Neural cell (in vitro differentiated cells): ENCODE measurements around the gene ADAMTS10. TPM values are rescaled to one million over a fixed set of nuclear protein-coding genes. Genes with fewer than 3 reads are reported as not detected.
"Not testable (repeated sequence)": the region's sequence is repeated elsewhere in the genome, so short reads cannot be mapped to it uniquely, and the experiment has no call there.

Source experiments
- H2AFZ ChIP-seq: fragments of 200-600, 300-800 bp; sonication (generic), shearing (Covaris generic); 2 replicates; pipeline ENCODE4 v1.6.0; 2014; ENCODE audit warnings: low read depth, mild to moderate bottlenecking, antibody characterized with exemption, low read length, moderate library complexity
- H3F3A ChIP-seq: fragments of 200-600 bp; shearing (Covaris generic); 2 replicates; pipeline ENCODE4 v1.6.1; 2016; ENCODE audit warnings: mild to moderate bottlenecking, moderate library complexity, mixed read lengths, antibody characterized with exemption, low read length; ENCODE audit not compliant: insufficient read depth, poor library complexity, severe bottlenecking
- H3K27ac ChIP-seq: fragments of 200-600, 300-800 bp; sonication (generic), shearing (Covaris generic); 2 replicates; pipeline ENCODE4 v1.5.1; 2014; ENCODE audit warnings: mild to moderate bottlenecking, low read length, moderate library complexity
- H3K27me3 ChIP-seq: fragments of 300-800, 200-600 bp; sonication (generic), shearing (Covaris generic); 2 replicates; pipeline ENCODE4 v1.6.0; 2014; ENCODE audit warnings: mild to moderate bottlenecking, low read depth, low read length, moderate library complexity; ENCODE audit not compliant: insufficient read depth
- H3K36me3 ChIP-seq: fragments of 300-800, 200-600 bp; sonication (generic), shearing (Covaris generic); 2 replicates; pipeline ENCODE4 v1.5.1; 2014; ENCODE audit warnings: mild to moderate bottlenecking, antibody characterized with exemption, low read length, moderate library complexity; ENCODE audit not compliant: insufficient read depth
- H3K4me2 ChIP-seq: fragments of 300-800, 200-600 bp; sonication (generic), shearing (Covaris generic); 2 replicates; pipeline ENCODE4 v1.6.0; 2014; ENCODE audit warnings: mild to moderate bottlenecking, low read length
- H3K4me3 ChIP-seq: fragments of 300-800, 200-600 bp; sonication (generic), shearing (Covaris generic); 2 replicates; pipeline ENCODE4 v1.5.1; 2014; ENCODE audit warnings: mild to moderate bottlenecking, low read length, moderate library complexity
- H3K79me2 ChIP-seq: fragments of 200-600 bp; shearing (Covaris generic); replicated peaks from 2 replicates; pipeline ENCODE4 v1.6.0; 2014; ENCODE audit warnings: mild to moderate bottlenecking, low read length, moderate library complexity; ENCODE audit not compliant: insufficient read depth
- H3K9ac ChIP-seq: fragments of 300-800, 200-600 bp; sonication (generic), shearing (Covaris generic); 2 replicates; pipeline ENCODE4 v1.6.1; 2016; ENCODE audit warnings: mild to moderate bottlenecking, low read length, mixed read lengths
- H3K9me2 ChIP-seq: fragments of 200-600 bp; shearing (Covaris generic); 2 replicates; pipeline ENCODE4 v1.6.1; 2016; ENCODE audit warnings: mild to moderate bottlenecking, low read length, mixed read lengths; ENCODE audit not compliant: insufficient read depth
- H3K9me3 ChIP-seq: fragments of 200-600, 300-800 bp; sonication (generic), shearing (Covaris generic); 2 replicates; pipeline ENCODE4 v1.6.1; 2016; ENCODE audit warnings: mild to moderate bottlenecking, mixed run types, low read length, moderate library complexity, mixed read lengths
- H4K20me1 ChIP-seq: fragments of 200-600 bp; shearing (Covaris generic); 2 replicates; pipeline ENCODE4 v1.6.1; 2016; ENCODE audit warnings: mild to moderate bottlenecking, mixed run types; ENCODE audit not compliant: insufficient read depth
- EP300 ChIP-seq: fragments of 450-650 bp; conservative IDR thresholded peaks from 2 replicates; pipeline ENCODE4 v1.6.1; 2014; ENCODE audit warnings: antibody characterized with exemption, mild to moderate bottlenecking, moderate library complexity; ENCODE audit not compliant: poor library complexity, severe bottlenecking
- EZH2 ChIP-seq: fragments of 200-600, 300-800 bp; shearing (Covaris generic), sonication (generic); IDR thresholded peaks from 2 replicates; pipeline ENCODE4 v1.6.1; 2014; ENCODE audit warnings: antibody characterized with exemption, low read length, borderline replicate concordance, mild to moderate bottlenecking; ENCODE audit not compliant: insufficient read depth, poor library complexity, severe bottlenecking
- MXI1 ChIP-seq: fragments of 450-650 bp; conservative IDR thresholded peaks from 2 replicates; pipeline ENCODE4 v1.6.1; 2014; ENCODE audit warnings: antibody characterized with exemption, mild to moderate bottlenecking; ENCODE audit not compliant: poor library complexity, severe bottlenecking
- POLR2AphosphoS5 ChIP-seq: IDR thresholded peaks from 2 replicates; pipeline ENCODE4 v1.6.1; 2012
- RAD21 ChIP-seq: fragments of 450-650 bp; conservative IDR thresholded peaks from 2 replicates; pipeline ENCODE4 v1.6.1; 2014; ENCODE audit warnings: antibody characterized with exemption, mild to moderate bottlenecking, moderate library complexity
- REST ChIP-seq: IDR thresholded peaks from 2 replicates; pipeline ENCODE4 v1.6.1; 2012; ENCODE audit warnings: borderline replicate concordance
- SMC3 ChIP-seq: fragments of 450-650 bp; conservative IDR thresholded peaks from 2 replicates; pipeline ENCODE4 v1.6.1; 2014; ENCODE audit warnings: antibody characterized with exemption, mild to moderate bottlenecking, moderate library complexity; ENCODE audit not compliant: poor library complexity
- TAF1 ChIP-seq: IDR thresholded peaks from 2 replicates; pipeline ENCODE4 v1.6.1; 2012; ENCODE audit warnings: low read depth
- polyA plus RNA-seq: library from polyadenylated mRNA; depleted of rRNA; stranded (reverse); fragments of >200 nt; gene quantifications from 2 replicates; pipeline ENCODE4 v1.2.3, GENCODE V29; 2014
- TF ChIP-seq, protein P1 (sequence below): fragments of 450-650 bp; IDR thresholded peaks from 2 replicates; pipeline ENCODE4 v1.5.1; 2014; ENCODE audit warnings: antibody characterized with exemption, mild to moderate bottlenecking, moderate library complexity; ENCODE audit not compliant: poor library complexity, severe bottlenecking

Gene ADAMTS10
- polyA plus RNA-seq, 1 donor from 2014 or later, result 99.4 TPM

DNA sequence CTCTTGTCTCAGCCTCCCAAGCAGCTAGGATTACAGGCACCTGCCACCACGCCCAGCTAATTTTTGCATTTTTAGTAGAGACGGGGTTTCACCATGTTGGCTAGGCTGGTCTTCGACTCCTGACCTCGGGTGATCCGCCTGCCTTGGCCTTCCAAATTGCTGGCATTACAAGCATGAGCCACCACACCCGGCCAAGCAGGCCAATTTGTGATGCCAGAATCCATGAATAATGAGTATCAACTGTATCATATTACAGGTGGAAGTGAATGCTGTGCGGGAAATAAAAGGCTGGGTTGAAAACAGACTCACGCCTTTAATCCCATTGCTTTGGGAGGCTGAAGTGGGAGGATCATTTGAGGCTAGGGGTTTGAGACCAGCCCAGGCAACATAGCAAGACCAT, 16.3 kb upstream of the ADAMTS10 start:
- H3K27me3 ChIP-seq, result no peaks in the 10 kb centered on the region
- no peaks in the 10 kb centered on the region for H3F3A ChIP-seq
- H2AFZ ChIP-seq, result no peak overlapping the region
- H4K20me1 ChIP-seq, result no peaks in the 10 kb centered on the region
- H3K27ac ChIP-seq, result no peak overlapping the region
- H3K9ac ChIP-seq, result no peak overlapping the region
- H3K36me3 ChIP-seq, result no peaks in the 10 kb centered on the region
- TF ChIP-seq EP300 (no peak), EZH2 (no peak), POLR2AphosphoS5 (no peak), MXI1 (no peak), RAD21 (no peak), SMC3 (no peak)
- TF ChIP-seq, protein P1, sequence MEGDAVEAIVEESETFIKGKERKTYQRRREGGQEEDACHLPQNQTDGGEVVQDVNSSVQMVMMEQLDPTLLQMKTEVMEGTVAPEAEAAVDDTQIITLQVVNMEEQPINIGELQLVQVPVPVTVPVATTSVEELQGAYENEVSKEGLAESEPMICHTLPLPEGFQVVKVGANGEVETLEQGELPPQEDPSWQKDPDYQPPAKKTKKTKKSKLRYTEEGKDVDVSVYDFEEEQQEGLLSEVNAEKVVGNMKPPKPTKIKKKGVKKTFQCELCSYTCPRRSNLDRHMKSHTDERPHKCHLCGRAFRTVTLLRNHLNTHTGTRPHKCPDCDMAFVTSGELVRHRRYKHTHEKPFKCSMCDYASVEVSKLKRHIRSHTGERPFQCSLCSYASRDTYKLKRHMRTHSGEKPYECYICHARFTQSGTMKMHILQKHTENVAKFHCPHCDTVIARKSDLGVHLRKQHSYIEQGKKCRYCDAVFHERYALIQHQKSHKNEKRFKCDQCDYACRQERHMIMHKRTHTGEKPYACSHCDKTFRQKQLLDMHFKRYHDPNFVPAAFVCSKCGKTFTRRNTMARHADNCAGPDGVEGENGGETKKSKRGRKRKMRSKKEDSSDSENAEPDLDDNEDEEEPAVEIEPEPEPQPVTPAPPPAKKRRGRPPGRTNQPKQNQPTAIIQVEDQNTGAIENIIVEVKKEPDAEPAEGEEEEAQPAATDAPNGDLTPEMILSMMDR, result no peak
- H3K4me2 ChIP-seq, result no peak overlapping the region
- no peaks in the 10 kb centered on the region for H3K9me2 ChIP-seq
- no peaks in the 10 kb centered on the region for H3K79me2 ChIP-seq
- H3K9me3 ChIP-seq, result no peaks in the 10 kb centered on the region
- no peak overlapping the region for H3K4me3 ChIP-seq

DNA sequence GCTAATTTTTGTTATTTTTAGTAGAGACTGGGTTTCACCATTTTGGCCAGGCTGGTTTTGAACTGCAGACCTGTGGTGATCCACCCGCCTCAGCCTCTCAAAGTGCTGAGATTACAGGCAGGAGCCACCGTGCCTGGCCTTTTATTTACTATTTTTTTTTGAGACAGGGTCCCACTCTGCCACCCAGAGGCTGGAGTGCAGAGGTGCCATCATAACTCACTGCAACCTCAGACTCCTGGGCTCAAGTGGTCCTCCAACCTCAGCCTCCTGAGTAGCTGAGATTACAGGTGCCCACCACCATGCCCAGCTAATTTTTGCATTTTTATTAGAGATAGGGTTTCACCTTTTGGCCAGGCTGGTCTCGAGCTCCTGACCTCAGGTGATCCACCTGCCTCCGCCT, 12.4 kb upstream of the ADAMTS10 start:
- H3K4me2 ChIP-seq, result not testable (repeated sequence)

DNA sequence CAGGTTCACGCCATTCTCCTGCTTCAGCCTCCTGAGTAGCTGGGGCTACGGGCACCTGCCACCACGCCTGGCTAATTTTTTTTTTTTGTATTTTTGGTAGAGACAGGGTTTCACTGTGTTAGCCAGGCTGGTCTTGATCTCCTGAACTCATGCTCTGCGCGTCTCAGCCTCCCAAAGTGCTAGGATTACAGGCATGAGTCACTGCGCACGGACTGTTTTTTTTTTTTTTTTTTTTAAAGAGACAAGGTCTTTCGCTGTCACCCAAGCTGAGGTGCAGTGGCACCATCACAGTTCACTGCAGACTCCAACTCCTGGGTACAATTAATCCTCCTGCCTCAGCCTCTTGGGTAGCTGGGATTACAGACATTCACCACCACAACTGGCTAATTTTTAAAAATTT, 8.2 kb upstream of the ADAMTS10 start:
- H3K9ac ChIP-seq, result no peak overlapping the region
- no peaks in the 10 kb centered on the region for H3K36me3 ChIP-seq
- no peaks in the 10 kb centered on the region for H3F3A ChIP-seq
- H3K4me3 ChIP-seq, result no peak overlapping the region
- H3K9me2 ChIP-seq, result no peaks in the 10 kb centered on the region
- no peak for TF ChIP-seq TAF1
- no peak for TF ChIP-seq POLR2AphosphoS5
- TF ChIP-seq RAD21, result no peak
- TF ChIP-seq SMC3, result no peak
- TF ChIP-seq EP300, result no peak
- TF ChIP-seq REST, result no peak
- TF ChIP-seq, protein P1, result no peak
- TF ChIP-seq EZH2, result no peak
- no peak for TF ChIP-seq MXI1
- H3K9me3 ChIP-seq, result no peaks in the 10 kb centered on the region
- no peaks in the 10 kb centered on the region for H3K79me2 ChIP-seq
- H3K4me2 ChIP-seq, result no peak overlapping the region
- H3K27ac ChIP-seq, result no peak overlapping the region
- H3K27me3 ChIP-seq, result no peaks in the 10 kb centered on the region
- H2AFZ ChIP-seq, result no peak overlapping the region
- no peaks in the 10 kb centered on the region for H4K20me1 ChIP-seq

More for the DNA sequence above, 12.4 kb upstream of the ADAMTS10 start:
- not testable (repeated sequence) for H3K27ac ChIP-seq, H3K36me3 ChIP-seq, H3K79me2 ChIP-seq, H4K20me1 ChIP-seq, H3K4me3 ChIP-seq, H3K9me2 ChIP-seq, H2AFZ ChIP-seq, H3F3A ChIP-seq, H3K27me3 ChIP-seq, H3K9me3 ChIP-seq, H3K9ac ChIP-seq
